ENCODE results near the gene MAGEA8. TPM values are rescaled to one million over a fixed set of nuclear protein-coding genes. Genes with fewer than 3 reads are reported as not detected.

MAGEA8 gene
- total RNA-seq, 1 experiment from 2014 or later: not detected

DNA sequence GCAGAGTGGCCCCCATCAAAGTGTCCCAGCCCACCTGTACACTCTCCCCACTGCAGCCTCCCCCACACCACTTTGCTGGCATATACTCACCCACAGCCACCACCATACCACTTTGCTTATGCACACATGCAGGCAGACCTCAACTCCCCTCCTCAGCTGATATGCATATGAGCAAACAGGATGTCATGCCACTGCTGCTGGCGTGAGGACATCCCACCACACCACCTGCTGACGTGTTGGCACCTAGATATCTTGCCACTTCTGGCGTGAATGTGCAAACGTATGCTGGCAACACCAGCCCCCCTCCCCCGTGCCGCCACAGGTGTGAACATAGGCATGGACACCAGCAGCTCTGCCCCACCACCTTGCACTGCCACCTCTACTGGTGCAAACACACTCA is 22.4 kb upstream of the MAGEA8 start:
- Histone ChIP-seq H3K4me3 (ENCODE audit: low read depth, low read length) (no peak overlapping the region), H3K36me3 (ENCODE audit: control insufficient read depth, insufficient read depth, low read length) (no peaks in the 10 kb centered on the region), H3K9me3 (no peaks in the 10 kb centered on the region), H3K4me1 (no peaks in the 10 kb centered on the region), H3K27me3 (replicated peaks; ENCODE audit: control insufficient read depth, insufficient read depth, low read length) (no peaks in the 10 kb centered on the region)
- no peaks in the 10 kb centered on the region for H3K4me1 Mint-ChIP-seq (ENCODE audit: low read depth, unreplicated experiment)
- no peak for DNase-seq
- intact Hi-C loops (cut with micrococcal nuclease; ENCODE audit: unreplicated experiment): no loop called here
- H3K4me3 Mint-ChIP-seq (ENCODE audit: unreplicated experiment): no peak overlapping the region
- no peak for TF ChIP-seq CTCF (IDR thresholded peaks at IDR 0.05; ENCODE audit: insufficient read depth in 1 of 2, low read depth in 1 of 2, low read length in 1 of 2, severe bottlenecking in 1 of 2, unreplicated experiment in 1 of 2)
- POLR2A ChIA-PET: no interaction called here
- no peak overlapping the region for H3K27ac Mint-ChIP-seq (ENCODE audit: unreplicated experiment)
- no TSS peak for BruUV-seq (replicated peaks)
- H3K27me3 Mint-ChIP-seq (ENCODE audit: insufficient read depth, unreplicated experiment): peaks cover 23% of the 10 kb centered on the region
- CTCF ChIA-PET: no interaction called here
- no peaks in the 10 kb centered on the region for H3K36me3 Mint-ChIP-seq (ENCODE audit: insufficient read depth, unreplicated experiment)
- H3K9me3 Mint-ChIP-seq (ENCODE audit: unreplicated experiment): peaks cover 21% of the 10 kb centered on the region

DNA sequence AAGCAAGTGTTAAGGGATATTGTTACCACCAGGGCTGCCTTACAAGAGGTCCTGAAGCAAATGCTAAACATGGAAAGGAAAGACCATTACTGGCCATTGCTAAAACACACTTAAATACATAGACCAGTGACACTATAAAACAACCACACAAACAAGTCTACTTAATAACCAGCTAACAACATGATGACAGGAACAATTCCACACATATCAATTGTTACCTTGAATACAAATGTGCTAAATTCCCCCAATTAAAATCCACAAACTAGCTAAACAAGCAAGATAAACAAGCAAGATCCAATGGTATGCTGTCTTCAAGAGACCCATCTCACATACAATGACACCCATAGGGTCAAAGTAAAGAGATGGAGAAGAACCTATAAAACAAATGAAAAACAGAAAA is 20.5 kb upstream of the MAGEA8 start:
- Histone ChIP-seq H3K36me3 (ENCODE audit: control insufficient read depth, insufficient read depth, low read length) (no peaks in the 10 kb centered on the region), H3K27me3 (replicated peaks; ENCODE audit: control insufficient read depth, insufficient read depth, low read length) (no peaks in the 10 kb centered on the region), H3K9me3 (no peaks in the 10 kb centered on the region), H3K4me3 (ENCODE audit: low read depth, low read length) (no peak overlapping the region), H3K4me1 (no peaks in the 10 kb centered on the region)
- Mint-ChIP-seq H3K36me3 (ENCODE audit: insufficient read depth, unreplicated experiment) (no peaks in the 10 kb centered on the region), H3K27ac (ENCODE audit: unreplicated experiment) (no peak overlapping the region), H3K9me3 (ENCODE audit: unreplicated experiment) (peaks cover 21% of the 10 kb centered on the region), H3K4me3 (ENCODE audit: unreplicated experiment) (no peak overlapping the region), H3K27me3 (ENCODE audit: insufficient read depth, unreplicated experiment) (peaks cover 17% of the 10 kb centered on the region), H3K4me1 (ENCODE audit: low read depth, unreplicated experiment) (no peaks in the 10 kb centered on the region)
- no TSS peak for BruUV-seq (replicated peaks)
- intact Hi-C loops (cut with micrococcal nuclease; ENCODE audit: unreplicated experiment): no loop called here
- ChIA-PET POLR2A (no interaction called here), CTCF (no interaction called here)
- TF ChIP-seq CTCF (IDR thresholded peaks at IDR 0.05; ENCODE audit: insufficient read depth in 1 of 2, low read depth in 1 of 2, low read length in 1 of 2, severe bottlenecking in 1 of 2, unreplicated experiment in 1 of 2): no peak
- no peak for DNase-seq

GRCh38 chrX:149865390-149865789 is 15.6 kb upstream of the MAGEA8 start:
- H3K4me1 ChIP-seq: no peaks in the 10 kb centered on the region
- no peak for DNase-seq
- ChIA-PET CTCF (no interaction called here), POLR2A (no interaction called here)
- intact Hi-C loops (cut with micrococcal nuclease; ENCODE audit: unreplicated experiment): no loop called here
- no peaks in the 10 kb centered on the region for H3K9me3 ChIP-seq
- no peak overlapping the region for H3K4me3 ChIP-seq (ENCODE audit: low read depth, low read length)
- peaks cover 5% of the 10 kb centered on the region for H3K27me3 Mint-ChIP-seq (ENCODE audit: insufficient read depth, unreplicated experiment)
- peaks cover 6% of the 10 kb centered on the region for H3K9me3 Mint-ChIP-seq (ENCODE audit: unreplicated experiment)
- no peak overlapping the region for H3K4me3 Mint-ChIP-seq (ENCODE audit: unreplicated experiment)
- no peaks in the 10 kb centered on the region for H3K4me1 Mint-ChIP-seq (ENCODE audit: low read depth, unreplicated experiment)
- no peak overlapping the region for H3K27ac Mint-ChIP-seq (ENCODE audit: unreplicated experiment)
- no TSS peak for BruUV-seq (replicated peaks)
- TF ChIP-seq CTCF (IDR thresholded peaks at IDR 0.05; ENCODE audit: insufficient read depth in 1 of 2, low read depth in 1 of 2, low read length in 1 of 2, severe bottlenecking in 1 of 2, unreplicated experiment in 1 of 2): no peak
- no peaks in the 10 kb centered on the region for H3K36me3 ChIP-seq (ENCODE audit: control insufficient read depth, insufficient read depth, low read length)
- H3K27me3 ChIP-seq (replicated peaks; ENCODE audit: control insufficient read depth, insufficient read depth, low read length): no peaks in the 10 kb centered on the region
- H3K36me3 Mint-ChIP-seq (ENCODE audit: insufficient read depth, unreplicated experiment): no peaks in the 10 kb centered on the region

All from Caco-2 (cell line).